Mesodermal cell (in vitro differentiated cells): Measurements from ENCODE around the gene MPP3.

Experiments
- H3K27ac ChIP-seq: 2 replicates; pipeline ENCODE4 v1.7.0; 2013; ENCODE audit warnings: mild to moderate bottlenecking, low read depth, low read length, moderate library complexity; ENCODE audit not compliant: severe bottlenecking
- H3K36me3 ChIP-seq: 2 replicates; pipeline ENCODE4 v1.7.1; 2013; ENCODE audit warnings: mild to moderate bottlenecking, low read length, moderate library complexity; ENCODE audit not compliant: control insufficient read depth, insufficient read depth
- H3K4me1 ChIP-seq: one replicate; pipeline ENCODE4 v1.7.1; 2013; ENCODE audit warnings: mild to moderate bottlenecking, low read length; ENCODE audit not compliant: insufficient read depth, control insufficient read depth, poor library complexity, severe bottlenecking
- H3K4me3 ChIP-seq: 2 replicates; pipeline ENCODE4 v1.7.0; 2013; ENCODE audit warnings: low read length, control low read depth, mild to moderate bottlenecking; ENCODE audit not compliant: insufficient read depth, poor library complexity, severe bottlenecking; ENCODE audit errors: extremely low read depth
- H3K9me3 ChIP-seq: 2 replicates; pipeline ENCODE4 v1.7.1; 2013; ENCODE audit warnings: mild to moderate bottlenecking, low read length, moderate library complexity; ENCODE audit not compliant: control insufficient read depth
- WGBS, 2 experiments: methylation state at CpG; one replicate each; pipeline ENCODE4 v1.1.5; 2013; ENCODE audit warnings: missing lambda C conversion rate in 2 of 2; ENCODE audit not compliant: insufficient coverage in 2 of 2; 5-methylcytosine and 5-hydroxymethylcytosine counted together

MPP3 gene

DNA sequence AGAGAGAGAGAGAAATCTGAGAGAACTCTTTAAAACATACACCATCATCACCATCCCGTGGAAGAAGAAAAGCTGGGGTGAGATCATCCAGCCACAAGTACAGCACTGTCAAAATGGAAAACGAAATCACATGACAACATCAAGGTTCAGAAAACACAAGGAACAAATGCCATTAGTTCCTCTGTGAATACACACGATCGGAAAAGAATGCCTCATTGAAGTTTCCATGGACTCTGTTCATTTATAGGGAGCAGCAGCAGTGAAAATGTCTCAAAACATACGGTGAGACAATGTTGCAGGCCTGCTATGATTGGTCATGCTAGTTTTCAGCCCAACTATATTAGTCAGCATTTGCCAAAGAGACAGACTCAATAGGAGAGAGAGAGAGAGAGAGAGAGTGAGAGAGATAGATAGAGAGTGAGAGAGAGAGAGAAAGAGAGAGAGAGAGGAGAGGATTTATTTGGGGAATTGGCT, 48.3 kb downstream of the MPP3 start:
- Histone ChIP-seq H3K9me3 (no peaks in the 10 kb centered on the region), H3K4me3 (no peak overlapping the region), H3K36me3 (no peaks in the 10 kb centered on the region), H3K27ac (no peak overlapping the region), H3K4me1 (peaks cover 14% of the 10 kb centered on the region)
- 76 to 90% methylated on average over 3 to 5 of the region's 5 CpGs for WGBS, 2 experiments

DNA sequence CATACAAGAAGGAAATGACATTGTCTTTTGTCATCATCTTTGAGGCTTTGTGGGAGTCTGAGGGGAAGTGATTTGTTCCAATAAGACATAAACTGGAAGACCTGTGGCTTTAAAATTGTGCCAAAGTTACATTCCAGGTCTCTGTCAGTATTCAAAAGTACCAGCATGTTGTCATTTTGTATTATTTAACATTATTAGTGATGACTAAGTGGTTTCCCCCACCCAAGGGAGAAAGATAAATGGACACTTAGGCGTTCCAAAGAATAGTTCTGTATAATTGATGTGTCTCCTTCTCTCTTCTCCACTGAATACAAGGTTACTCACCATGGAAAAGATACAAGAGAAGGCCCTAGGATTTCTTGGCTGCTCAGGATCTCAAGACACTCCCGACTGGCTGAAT, 48.9 kb downstream of the MPP3 start:
- H3K36me3 ChIP-seq = no peaks in the 10 kb centered on the region
- H3K4me3 ChIP-seq = no peak overlapping the region
- 93 to 100% methylated on average over 1 of the region's 2 CpGs for WGBS, 2 experiments
- H3K4me1 ChIP-seq = peaks cover 19% of the 10 kb centered on the region
- no peaks in the 10 kb centered on the region for H3K9me3 ChIP-seq
- H3K27ac ChIP-seq = no peak overlapping the region

DNA sequence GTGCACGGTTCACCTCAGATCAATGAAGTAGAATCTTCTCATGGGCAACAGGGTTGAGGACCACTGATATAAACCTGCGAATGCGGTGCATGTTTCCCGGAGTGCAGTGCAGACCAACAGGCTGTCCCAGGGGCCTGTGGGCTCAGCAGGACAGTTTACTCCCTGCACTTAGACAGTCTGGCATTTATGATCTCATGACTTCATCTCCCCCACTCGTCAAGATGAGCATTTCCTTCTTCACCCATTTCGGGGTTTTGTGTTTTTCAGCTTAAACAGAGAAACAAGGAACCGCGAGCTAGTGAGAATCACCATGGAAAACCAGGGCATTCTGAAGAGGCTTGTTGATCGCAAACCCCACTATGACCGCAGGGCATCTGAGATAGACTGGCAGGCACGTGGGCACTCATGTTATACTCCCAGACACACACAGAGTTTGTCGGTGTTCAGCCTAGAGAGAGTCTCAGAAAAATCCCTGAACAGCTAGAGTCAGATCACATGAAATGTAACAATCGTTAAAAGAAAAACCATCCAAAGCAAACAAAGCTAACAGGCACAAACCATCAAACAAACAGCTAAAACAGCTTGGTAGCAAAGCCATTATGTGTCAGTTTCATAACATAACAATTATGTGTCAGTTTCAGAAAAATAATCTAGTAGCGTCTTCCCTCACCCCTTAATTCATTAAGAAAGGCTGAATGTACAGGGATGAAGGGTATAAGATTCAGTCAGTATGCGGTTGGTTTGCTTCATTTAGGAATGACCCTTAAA, 49.8 kb downstream of the MPP3 start:
- Histone ChIP-seq H3K27ac (no peak overlapping the region), H3K9me3 (no peaks in the 10 kb centered on the region), H3K4me1 (peaks cover 19% of the 10 kb centered on the region), H3K4me3 (no peak overlapping the region), H3K36me3 (no peaks in the 10 kb centered on the region)
- WGBS, 2 experiments = 92 to 93% methylated on average over 12 to 14 of the region's 15 CpGs

DNA sequence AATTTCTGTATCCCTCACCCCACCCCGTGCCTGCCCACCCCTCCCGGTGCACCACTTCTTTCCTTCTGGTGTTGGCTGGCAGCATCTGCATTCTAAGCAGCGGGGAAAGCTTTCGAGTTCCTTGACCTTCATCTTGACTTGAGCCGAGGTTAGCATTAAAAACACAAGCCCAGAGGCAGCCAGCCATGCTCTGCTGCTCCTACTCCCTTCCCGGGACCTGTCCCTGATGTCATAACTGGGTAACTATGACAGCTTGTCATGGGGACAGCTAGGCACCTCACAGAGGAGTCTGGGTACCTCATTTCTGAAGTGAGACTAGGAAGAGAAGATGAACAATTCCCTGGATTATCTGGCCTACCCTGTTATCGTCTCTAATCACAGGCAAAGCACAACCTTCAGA, 52.8 kb downstream of the MPP3 start, which contains the start of gene CFAP97D1:
CFAP97D1 (plus strand) TSS at position 301 of the 400 bp plus-strand sequence; CDS start at position 329, 28 bp downstream.
- Histone ChIP-seq H3K4me1 (peaks cover 23% of the 10 kb centered on the region), H3K36me3 (peaks cover 22% of the 10 kb centered on the region), H3K27ac (peak within 1 kb of the TSS; percentile 99), H3K9me3 (no peaks in the 10 kb centered on the region), H3K4me3 (peak within 1 kb of the TSS; percentile 83)
- WGBS, 2 experiments = 65 to 85% methylated on average over 6 of the region's 7 CpGs

DNA sequence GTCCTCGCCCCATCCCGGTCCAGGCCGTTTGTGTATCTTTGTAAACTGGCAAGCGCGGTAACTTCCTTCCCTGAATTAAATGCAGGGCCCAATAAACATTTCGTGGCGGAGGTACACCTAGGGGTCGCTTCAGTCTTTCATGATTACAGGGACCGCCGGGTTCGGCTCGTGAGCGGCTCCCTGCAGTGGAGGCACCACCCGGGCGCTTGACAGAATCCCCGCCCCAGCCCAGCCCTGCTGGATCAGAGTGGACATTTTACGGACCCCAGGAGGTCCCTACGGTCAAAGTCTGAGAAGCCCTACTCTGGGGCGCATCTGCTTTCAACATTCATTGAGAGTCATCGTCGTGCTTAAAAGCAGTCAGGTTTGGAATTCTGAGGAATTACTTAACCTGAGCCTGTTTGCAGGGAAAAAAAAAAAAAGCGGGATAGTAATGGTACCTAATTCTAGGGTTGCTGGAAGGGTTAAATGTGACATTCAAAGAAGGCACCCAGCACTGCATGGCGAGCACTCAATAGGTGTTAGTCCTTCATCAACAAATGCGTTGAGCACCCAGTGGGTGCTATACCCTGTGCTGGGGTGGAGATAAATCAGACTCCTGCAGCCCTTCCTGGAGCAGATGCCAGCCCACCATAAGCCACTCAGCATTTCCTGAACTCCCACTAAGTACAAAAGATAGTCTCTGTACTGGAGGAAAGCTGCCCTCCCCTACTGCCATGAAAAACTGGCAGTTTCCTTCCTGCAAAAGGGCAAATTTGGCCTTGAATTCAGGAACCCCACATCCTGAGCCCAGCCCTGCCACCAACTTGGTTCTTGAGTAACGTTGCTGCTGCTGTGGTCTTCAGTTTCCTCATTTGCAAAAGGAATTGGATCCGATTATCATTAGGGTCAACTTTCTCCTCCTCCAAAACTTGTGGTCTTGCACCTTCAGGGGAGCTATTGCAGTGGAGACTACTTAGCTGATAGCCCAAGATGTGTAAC, 53.5 kb downstream of the MPP3 start:
- H3K4me3 ChIP-seq = peak overlapping the region; percentile 83
- no peaks in the 10 kb centered on the region for H3K9me3 ChIP-seq
- WGBS, 2 experiments = 10 to 11% methylated on average over 24 to 25 of the region's 26 CpGs
- H3K36me3 ChIP-seq = peaks cover 29% of the 10 kb centered on the region
- H3K4me1 ChIP-seq = peaks cover 23% of the 10 kb centered on the region
- H3K27ac ChIP-seq = peak overlapping the region; percentile 99

DNA sequence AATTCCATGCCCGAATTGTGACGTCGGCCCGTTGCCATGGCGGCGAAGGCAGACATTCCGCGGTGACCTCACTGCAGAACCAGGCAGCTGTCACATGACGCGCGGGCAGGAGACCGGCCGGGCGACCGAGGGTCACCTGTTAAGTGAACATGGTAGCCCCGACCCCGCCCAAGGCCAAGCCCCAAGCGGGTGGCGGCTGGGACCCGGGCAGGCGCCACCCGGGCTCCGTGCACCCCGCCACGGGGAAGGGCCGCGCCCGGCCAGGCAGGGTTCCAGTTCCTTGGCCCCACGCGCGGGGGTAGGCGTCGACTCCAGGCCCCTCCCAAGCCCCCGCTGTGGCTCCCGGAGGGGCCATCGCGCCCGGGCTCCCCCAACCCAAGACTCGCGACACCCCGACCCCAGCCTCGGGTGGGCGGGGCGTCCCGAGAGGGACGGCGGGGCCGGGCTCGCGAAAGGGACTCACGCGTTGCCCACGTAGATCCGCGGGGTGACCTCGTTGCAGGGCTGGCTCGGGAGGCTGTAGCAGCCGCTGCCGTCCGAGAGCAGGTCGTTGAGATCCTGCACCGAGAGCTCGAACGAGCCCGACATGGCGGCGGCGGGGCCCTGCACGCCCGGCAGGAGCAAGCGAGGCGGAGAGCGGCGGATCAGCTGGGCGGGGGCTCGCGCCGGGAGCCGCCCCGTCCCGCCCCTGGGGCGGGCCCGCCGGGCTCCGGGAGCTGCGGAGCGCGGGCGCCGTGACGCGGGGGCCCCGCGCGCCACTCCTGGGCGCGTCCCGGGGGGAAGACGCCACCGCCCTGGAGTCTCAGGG, 54.4 kb downstream of the MPP3 start, which contains the start of gene DUSP3:
DUSP3 (minus strand) TSS at position 641 of the 808 bp plus-strand sequence; CDS start at position 588, 53 bp downstream.
- Histone ChIP-seq H3K36me3 (peaks cover 38% of the 10 kb centered on the region), H3K4me1 (peaks cover 18% of the 10 kb centered on the region), H3K27ac (peak within 1 kb of the TSS; percentile 99), H3K4me3 (peak within 1 kb of the TSS; percentile 83), H3K9me3 (no peaks in the 10 kb centered on the region)
- 0% methylated on average over 64 to 98 of the region's 100 CpGs for WGBS, 2 experiments

DNA sequence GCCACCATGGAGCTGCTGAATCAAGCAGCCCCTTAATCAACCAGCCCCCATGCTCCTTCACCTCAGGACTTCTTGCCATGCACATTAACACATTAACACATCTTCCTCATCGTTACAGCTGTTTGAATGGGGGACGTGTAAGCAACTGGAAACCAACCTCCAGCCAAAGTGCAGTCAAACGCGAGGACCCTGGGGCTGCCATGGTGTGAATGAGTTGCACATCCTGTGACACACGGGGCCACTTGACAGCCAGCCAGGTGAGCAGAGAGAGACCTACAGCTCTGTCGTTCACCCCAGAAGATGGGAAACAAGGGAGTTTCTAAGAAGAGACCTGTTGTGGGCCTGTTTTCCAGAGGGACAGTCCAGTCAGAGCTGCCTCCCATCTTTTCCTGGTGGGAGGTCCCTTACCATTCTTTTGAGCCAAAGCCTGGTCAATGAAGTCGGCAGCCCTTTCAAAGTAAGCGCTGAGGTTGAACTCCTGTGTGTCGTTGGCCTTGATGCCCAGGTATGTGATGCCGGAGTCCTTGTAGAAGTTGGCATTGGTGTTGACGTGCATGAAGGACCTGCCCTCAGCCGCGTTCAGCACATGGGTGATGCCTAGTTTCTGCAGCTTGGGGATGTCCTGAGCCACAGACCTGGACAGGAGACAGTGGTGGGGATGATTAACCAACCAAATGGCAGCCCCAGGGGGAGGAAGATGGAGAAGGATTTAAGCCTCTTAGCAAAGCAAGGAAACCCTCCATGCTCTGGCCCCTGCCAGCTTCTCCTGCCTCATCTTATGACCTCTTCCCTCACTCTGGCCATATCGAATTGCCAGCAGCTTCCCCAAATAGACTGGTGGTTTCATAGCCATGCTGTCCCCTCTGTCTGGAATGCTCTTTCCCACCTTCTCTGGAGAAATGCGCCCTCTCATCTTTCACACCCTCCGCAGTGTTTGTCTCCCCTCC, 58.4 kb downstream of the MPP3 start:
- H3K4me1 ChIP-seq = peaks cover 8% of the 10 kb centered on the region
- no peak overlapping the region for H3K4me3 ChIP-seq
- H3K9me3 ChIP-seq = no peaks in the 10 kb centered on the region
- peaks cover 77% of the 10 kb centered on the region for H3K36me3 ChIP-seq
- no peak overlapping the region for H3K27ac ChIP-seq
- 95 to 96% methylated on average over 14 to 16 of the region's 16 CpGs for WGBS, 2 experiments

DNA sequence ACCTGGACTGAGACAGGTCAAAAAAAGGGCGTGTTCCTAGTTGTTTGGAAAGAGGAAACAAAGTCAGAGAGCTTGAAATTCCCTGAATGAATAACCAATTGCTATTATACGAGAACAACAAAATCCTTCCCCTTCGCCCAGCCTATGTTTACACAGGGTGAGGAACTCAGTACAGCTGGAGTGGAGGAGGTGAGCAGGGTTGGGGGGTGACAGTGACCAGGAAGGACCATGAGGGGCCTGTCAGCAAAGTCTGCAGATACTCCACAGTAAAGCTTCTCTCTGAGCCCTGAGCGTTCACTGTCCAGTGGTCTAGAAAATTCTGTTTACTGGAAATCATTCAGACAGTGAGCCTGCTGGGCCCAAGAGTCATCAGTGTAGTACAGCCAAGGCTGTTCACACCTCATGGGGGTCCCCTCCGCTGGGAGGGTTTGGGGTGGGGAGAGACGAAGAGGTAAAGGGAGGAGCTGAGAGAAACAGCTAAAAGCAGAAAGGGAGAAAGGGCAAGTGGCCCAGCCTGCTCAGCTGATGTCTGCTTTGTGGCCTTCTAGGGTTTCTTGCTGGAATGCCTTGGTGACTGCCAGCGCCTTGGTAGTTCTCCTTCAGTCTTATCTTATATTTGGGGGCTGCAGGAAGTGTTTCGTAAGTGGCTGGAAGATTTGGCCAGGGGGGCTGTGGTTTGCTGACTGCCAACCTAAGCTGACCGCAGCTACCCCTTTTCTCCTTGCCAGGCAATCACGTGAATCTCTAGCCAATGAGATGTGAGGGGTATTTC, 59.9 kb downstream of the MPP3 start:
- H3K4me3 ChIP-seq = no peak overlapping the region
- no peak overlapping the region for H3K27ac ChIP-seq
- 83 to 100% methylated on average over 3 to 4 of the region's 10 CpGs for WGBS, 2 experiments
- no peaks in the 10 kb centered on the region for H3K9me3 ChIP-seq
- peaks cover 4% of the 10 kb centered on the region for H3K4me1 ChIP-seq
- peaks cover 92% of the 10 kb centered on the region for H3K36me3 ChIP-seq

DNA sequence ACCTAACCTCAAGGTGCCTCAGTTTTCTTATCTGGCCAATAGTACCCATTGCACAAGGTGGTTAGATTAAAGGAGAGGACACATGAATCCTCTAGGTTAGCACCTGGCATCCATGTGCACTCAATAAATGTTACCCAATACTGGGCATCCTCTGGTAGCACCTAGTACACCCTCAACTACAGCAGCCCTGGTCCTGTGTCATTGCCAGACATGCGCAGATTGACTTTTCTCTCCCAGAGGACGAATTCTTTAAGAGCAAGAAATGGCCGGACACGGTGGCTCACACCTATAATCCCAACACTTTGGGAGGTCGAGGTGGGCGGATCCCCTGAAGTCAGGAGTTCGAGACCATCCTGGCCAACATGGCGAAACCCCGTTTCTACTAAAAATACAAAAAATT, 61.5 kb downstream of the MPP3 start:
- Histone ChIP-seq H3K27ac (no peak overlapping the region), H3K36me3 (peaks cover 89% of the 10 kb centered on the region), H3K4me3 (no peak overlapping the region), H3K9me3 (no peaks in the 10 kb centered on the region), H3K4me1 (no peaks in the 10 kb centered on the region)
- WGBS, 2 experiments = 79 to 81% methylated on average over 4 to 8 of the region's 9 CpGs
